HEK293 (cell line): ENCODE results near the gene STUM.

Experiments used
- GFI1B ChIP-seq: fragments of 450-650 bp; formaldehyde crosslinking; IDR thresholded peaks from 2 replicates; pipeline ENCODE4 v1.5.1; 2016; ENCODE audit warnings: missing biosample characterization, missing genetic modification characterization
- GLI4 ChIP-seq: fragments of 450-650 bp; formaldehyde crosslinking; IDR thresholded peaks from 2 replicates; pipeline ENCODE4 v1.5.1; 2016; ENCODE audit warnings: missing biosample characterization, missing genetic modification characterization
- KLF1 ChIP-seq: fragments of 450-650 bp; formaldehyde crosslinking; IDR thresholded peaks from 2 replicates; pipeline ENCODE4 v1.5.1; 2016; ENCODE audit warnings: missing biosample characterization, missing genetic modification characterization
- SCRT2 ChIP-seq: fragments of 450-650 bp; formaldehyde crosslinking; IDR thresholded peaks from 2 replicates; pipeline ENCODE4 v1.5.1; 2016; ENCODE audit warnings: missing biosample characterization, missing genetic modification characterization
- ZBTB1 ChIP-seq: fragments of 450-650 bp; formaldehyde crosslinking; IDR thresholded peaks from 2 replicates; pipeline ENCODE4 v1.5.1; 2016; ENCODE audit warnings: missing biosample characterization, missing genetic modification characterization
- ZNF10 ChIP-seq: fragments of 450-650 bp; formaldehyde crosslinking; IDR thresholded peaks from 2 replicates; pipeline ENCODE4 v1.5.1; 2017; ENCODE audit warnings: missing biosample characterization, missing genetic modification characterization
- ZNF121 ChIP-seq: fragments of 450-650 bp; formaldehyde crosslinking; IDR thresholded peaks from 2 replicates; pipeline ENCODE4 v1.5.1; 2016; ENCODE audit warnings: missing biosample characterization, missing genetic modification characterization
- ZNF211 ChIP-seq: fragments of 450-650 bp; formaldehyde crosslinking; IDR thresholded peaks from 2 replicates; pipeline ENCODE4 v1.5.1; 2016; ENCODE audit warnings: low read depth, missing biosample characterization, missing genetic modification characterization
- ZNF248 ChIP-seq: fragments of 450-650 bp; formaldehyde crosslinking; IDR thresholded peaks from 2 replicates; pipeline ENCODE4 v1.5.1; 2017; ENCODE audit warnings: missing biosample characterization, missing genetic modification characterization
- ZNF266 ChIP-seq: fragments of 450-650 bp; formaldehyde crosslinking; IDR thresholded peaks from 2 replicates; pipeline ENCODE4 v1.5.1; 2016; ENCODE audit warnings: missing biosample characterization, missing genetic modification characterization, low read depth
- ZNF302 ChIP-seq: fragments of 450-650 bp; formaldehyde crosslinking; IDR thresholded peaks from 2 replicates; pipeline ENCODE4 v1.5.1; 2016; ENCODE audit warnings: missing biosample characterization, missing genetic modification characterization, low read depth
- ZNF335 ChIP-seq: fragments of 450-650 bp; formaldehyde crosslinking; conservative IDR thresholded peaks from 2 replicates; pipeline ENCODE4 v1.5.1; 2016; ENCODE audit warnings: missing biosample characterization, missing genetic modification characterization
- ZNF341 ChIP-seq: fragments of 450-650 bp; formaldehyde crosslinking; IDR thresholded peaks from 2 replicates; pipeline ENCODE4; 2016; ENCODE audit warnings: low read depth, missing biosample characterization, missing genetic modification characterization
- ZNF416 ChIP-seq: fragments of 450-650 bp; formaldehyde crosslinking; IDR thresholded peaks from 2 replicates; pipeline ENCODE4 v1.5.1; 2016; ENCODE audit warnings: missing biosample characterization, missing genetic modification characterization
- ZNF426 ChIP-seq: fragments of 450-650 bp; formaldehyde crosslinking; IDR thresholded peaks from 2 replicates; pipeline ENCODE4 v1.5.1; 2017; ENCODE audit warnings: missing biosample characterization, missing genetic modification characterization, mild to moderate bottlenecking, inconsistent platforms, moderate library complexity
- ZNF510 ChIP-seq: fragments of 450-650 bp; formaldehyde crosslinking; IDR thresholded peaks from 2 replicates; pipeline ENCODE4 v1.5.1; 2018; ENCODE audit warnings: mild to moderate bottlenecking, missing genetic modification characterization, missing biosample characterization; ENCODE audit not compliant: insufficient replicate concordance
- ZNF521 ChIP-seq: fragments of 450-650 bp; formaldehyde crosslinking; IDR thresholded peaks from 2 replicates; pipeline ENCODE4 v1.5.1; 2017; ENCODE audit warnings: missing biosample characterization, mild to moderate bottlenecking, missing genetic modification characterization
- ZNF549 ChIP-seq: fragments of 450-650 bp; IDR thresholded peaks from 2 replicates; pipeline ENCODE4 v1.5.1; 2018; ENCODE audit warnings: missing biosample characterization, missing genetic modification characterization, mild to moderate bottlenecking, inconsistent platforms, moderate library complexity
- ZNF585B ChIP-seq: fragments of 450-650 bp; formaldehyde crosslinking; IDR thresholded peaks from 2 replicates; pipeline ENCODE4 v1.5.1; 2016; ENCODE audit warnings: missing biosample characterization, missing genetic modification characterization
- ZNF624 ChIP-seq: fragments of 450-650 bp; formaldehyde crosslinking; IDR thresholded peaks from 2 replicates; pipeline ENCODE4 v1.5.1; 2017; ENCODE audit warnings: missing biosample characterization, missing genetic modification characterization
- ZNF654 ChIP-seq: fragments of 450-650 bp; formaldehyde crosslinking; IDR thresholded peaks from 2 replicates; pipeline ENCODE4 v1.5.1; 2016; ENCODE audit warnings: low read depth, missing biosample characterization, missing genetic modification characterization
- ZNF785 ChIP-seq: fragments of 450-650 bp; formaldehyde crosslinking; IDR thresholded peaks from 2 replicates; pipeline ENCODE4 v1.5.1; 2016; ENCODE audit warnings: missing biosample characterization, missing genetic modification characterization
- ZXDB ChIP-seq: fragments of 450-650 bp; formaldehyde crosslinking; IDR thresholded peaks from 2 replicates; pipeline ENCODE4 v1.5.1; 2016; ENCODE audit warnings: missing biosample characterization, missing genetic modification characterization
- TF ChIP-seq, protein P1 (sequence below): fragments of 450-650 bp; formaldehyde crosslinking; IDR thresholded peaks from 2 replicates; pipeline ENCODE4 v1.5.1; 2017; ENCODE audit warnings: missing biosample characterization, missing genetic modification characterization
- TF ChIP-seq, protein P2 (sequence below): fragments of 450-650 bp; formaldehyde crosslinking; IDR thresholded peaks from 2 replicates; pipeline ENCODE4 v1.5.1; 2017; ENCODE audit warnings: missing biosample characterization, missing genetic modification characterization
- TF ChIP-seq, protein P3 (sequence below): fragments of 450-650 bp; formaldehyde crosslinking; IDR thresholded peaks from 2 replicates; pipeline ENCODE4 v1.5.1; 2017; ENCODE audit warnings: missing biosample characterization, missing genetic modification characterization
- TF ChIP-seq, protein P4 (sequence below): fragments of 450-650 bp; formaldehyde crosslinking; IDR thresholded peaks from 2 replicates; pipeline ENCODE4 v1.5.1; 2016; ENCODE audit warnings: missing biosample characterization, missing genetic modification characterization
- TF ChIP-seq, protein P5 (sequence below): fragments of 450-650 bp; formaldehyde crosslinking; IDR thresholded peaks from 2 replicates; pipeline ENCODE4 v1.5.1; 2016; ENCODE audit warnings: missing biosample characterization, missing genetic modification characterization, borderline replicate concordance
- TF ChIP-seq, protein P6 (sequence below): fragments of 450-650 bp; formaldehyde crosslinking; IDR thresholded peaks from 2 replicates; pipeline ENCODE4 v1.5.1; 2016; ENCODE audit warnings: missing biosample characterization, missing genetic modification characterization
- TF ChIP-seq, protein P7 (sequence below): fragments of 450-650 bp; formaldehyde crosslinking; IDR thresholded peaks from 2 replicates; pipeline ENCODE4 v1.5.1; 2016; ENCODE audit warnings: missing biosample characterization, missing genetic modification characterization

Gene STUM

DNA sequence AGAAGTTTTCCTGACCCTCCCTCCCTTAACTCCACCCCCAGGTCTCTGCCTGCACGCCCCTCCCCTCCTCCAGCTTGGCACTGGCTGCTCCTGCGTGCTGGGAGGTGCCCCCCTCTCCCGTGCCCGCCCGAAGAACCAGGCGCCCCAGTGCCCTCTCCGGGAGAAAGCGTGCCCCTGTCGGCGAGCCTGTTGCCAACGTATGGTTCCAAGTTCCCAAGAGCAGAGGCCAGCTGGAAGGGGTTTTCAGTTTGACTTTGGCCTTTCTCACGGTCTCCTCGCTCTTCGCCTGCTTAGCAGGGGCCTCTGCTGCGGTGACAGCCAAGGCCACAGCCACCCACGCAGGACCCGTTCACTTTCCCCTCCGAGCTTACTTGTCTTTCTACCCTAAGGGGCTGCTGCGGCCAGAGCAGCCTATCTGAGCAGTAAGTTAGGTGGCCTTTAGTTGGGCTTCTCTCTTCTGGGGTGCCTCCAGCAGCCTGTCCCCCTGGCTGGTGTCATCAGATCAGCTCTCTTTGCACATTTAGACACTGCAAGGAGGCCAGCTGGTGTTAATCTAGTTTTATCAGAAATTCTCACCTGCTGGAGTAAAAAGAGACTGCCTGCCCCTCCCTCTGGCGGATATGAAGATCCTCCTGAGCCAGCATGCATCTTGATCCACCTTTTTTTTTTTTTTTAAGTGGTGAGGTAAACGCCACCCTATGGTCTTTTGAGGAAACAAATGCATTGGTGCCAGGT lies 1.5 kb downstream of the STUM start (continued):
- TF ChIP-seq, protein P1, sequence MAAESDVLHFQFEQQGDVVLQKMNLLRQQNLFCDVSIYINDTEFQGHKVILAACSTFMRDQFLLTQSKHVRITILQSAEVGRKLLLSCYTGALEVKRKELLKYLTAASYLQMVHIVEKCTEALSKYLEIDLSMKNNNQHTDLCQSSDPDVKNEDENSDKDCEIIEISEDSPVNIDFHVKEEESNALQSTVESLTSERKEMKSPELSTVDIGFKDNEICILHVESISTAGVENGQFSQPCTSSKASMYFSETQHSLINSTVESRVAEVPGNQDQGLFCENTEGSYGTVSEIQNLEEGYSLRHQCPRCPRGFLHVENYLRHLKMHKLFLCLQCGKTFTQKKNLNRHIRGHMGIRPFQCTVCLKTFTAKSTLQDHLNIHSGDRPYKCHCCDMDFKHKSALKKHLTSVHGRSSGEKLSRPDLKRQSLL (tag by site-specific recombination), result no peak
- TF ChIP-seq ZNF10 (tag by site-specific recombination), result peak; percentile 96
- TF ChIP-seq SCRT2 (tag by site-specific recombination), result peak; percentile 63
- no peak for TF ChIP-seq GFI1B (tag by site-specific recombination)
- TF ChIP-seq, protein P2, sequence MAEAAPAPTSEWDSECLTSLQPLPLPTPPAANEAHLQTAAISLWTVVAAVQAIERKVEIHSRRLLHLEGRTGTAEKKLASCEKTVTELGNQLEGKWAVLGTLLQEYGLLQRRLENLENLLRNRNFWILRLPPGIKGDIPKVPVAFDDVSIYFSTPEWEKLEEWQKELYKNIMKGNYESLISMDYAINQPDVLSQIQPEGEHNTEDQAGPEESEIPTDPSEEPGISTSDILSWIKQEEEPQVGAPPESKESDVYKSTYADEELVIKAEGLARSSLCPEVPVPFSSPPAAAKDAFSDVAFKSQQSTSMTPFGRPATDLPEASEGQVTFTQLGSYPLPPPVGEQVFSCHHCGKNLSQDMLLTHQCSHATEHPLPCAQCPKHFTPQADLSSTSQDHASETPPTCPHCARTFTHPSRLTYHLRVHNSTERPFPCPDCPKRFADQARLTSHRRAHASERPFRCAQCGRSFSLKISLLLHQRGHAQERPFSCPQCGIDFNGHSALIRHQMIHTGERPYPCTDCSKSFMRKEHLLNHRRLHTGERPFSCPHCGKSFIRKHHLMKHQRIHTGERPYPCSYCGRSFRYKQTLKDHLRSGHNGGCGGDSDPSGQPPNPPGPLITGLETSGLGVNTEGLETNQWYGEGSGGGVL (tag by site-specific recombination), result peak; percentile 63
- TF ChIP-seq, protein P3, sequence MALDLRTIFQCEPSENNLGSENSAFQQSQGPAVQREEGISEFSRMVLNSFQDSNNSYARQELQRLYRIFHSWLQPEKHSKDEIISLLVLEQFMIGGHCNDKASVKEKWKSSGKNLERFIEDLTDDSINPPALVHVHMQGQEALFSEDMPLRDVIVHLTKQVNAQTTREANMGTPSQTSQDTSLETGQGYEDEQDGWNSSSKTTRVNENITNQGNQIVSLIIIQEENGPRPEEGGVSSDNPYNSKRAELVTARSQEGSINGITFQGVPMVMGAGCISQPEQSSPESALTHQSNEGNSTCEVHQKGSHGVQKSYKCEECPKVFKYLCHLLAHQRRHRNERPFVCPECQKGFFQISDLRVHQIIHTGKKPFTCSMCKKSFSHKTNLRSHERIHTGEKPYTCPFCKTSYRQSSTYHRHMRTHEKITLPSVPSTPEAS, result no peak; the same call in 1 of the 2 replicates
- TF ChIP-seq ZBTB1 (tag by site-specific recombination), result no peak
- TF ChIP-seq KLF1, result peak; percentile 57; the same call in 1 of the 2 replicates
- TF ChIP-seq ZNF624, result no peak
- TF ChIP-seq ZNF335, result peak; percentile 82
- no peak for TF ChIP-seq ZNF654
- TF ChIP-seq, protein P4, sequence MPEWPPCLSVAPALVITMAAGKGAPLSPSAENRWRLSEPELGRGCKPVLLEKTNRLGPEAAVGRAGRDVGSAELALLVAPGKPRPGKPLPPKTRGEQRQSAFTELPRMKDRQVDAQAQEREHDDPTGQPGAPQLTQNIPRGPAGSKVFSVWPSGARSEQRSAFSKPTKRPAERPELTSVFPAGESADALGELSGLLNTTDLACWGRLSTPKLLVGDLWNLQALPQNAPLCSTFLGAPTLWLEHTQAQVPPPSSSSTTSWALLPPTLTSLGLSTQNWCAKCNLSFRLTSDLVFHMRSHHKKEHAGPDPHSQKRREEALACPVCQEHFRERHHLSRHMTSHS (tag by site-specific recombination), result no peak
- no peak for TF ChIP-seq ZNF266 (tag by site-specific recombination)
- no peak for TF ChIP-seq ZNF785
- TF ChIP-seq ZNF585B (tag by site-specific recombination), result no peak
- no peak for TF ChIP-seq ZNF549 (tag by site-specific recombination)
- TF ChIP-seq ZNF341 (tag by site-specific recombination), result peak; percentile 85
- TF ChIP-seq ZNF302 (tag by site-specific recombination), result no peak
- no peak for TF ChIP-seq ZNF121 (tag by site-specific recombination)
- TF ChIP-seq ZNF521 (tag by site-specific recombination), result no peak
- no peak for TF ChIP-seq GLI4 (tag by site-specific recombination)
- TF ChIP-seq, protein P5, sequence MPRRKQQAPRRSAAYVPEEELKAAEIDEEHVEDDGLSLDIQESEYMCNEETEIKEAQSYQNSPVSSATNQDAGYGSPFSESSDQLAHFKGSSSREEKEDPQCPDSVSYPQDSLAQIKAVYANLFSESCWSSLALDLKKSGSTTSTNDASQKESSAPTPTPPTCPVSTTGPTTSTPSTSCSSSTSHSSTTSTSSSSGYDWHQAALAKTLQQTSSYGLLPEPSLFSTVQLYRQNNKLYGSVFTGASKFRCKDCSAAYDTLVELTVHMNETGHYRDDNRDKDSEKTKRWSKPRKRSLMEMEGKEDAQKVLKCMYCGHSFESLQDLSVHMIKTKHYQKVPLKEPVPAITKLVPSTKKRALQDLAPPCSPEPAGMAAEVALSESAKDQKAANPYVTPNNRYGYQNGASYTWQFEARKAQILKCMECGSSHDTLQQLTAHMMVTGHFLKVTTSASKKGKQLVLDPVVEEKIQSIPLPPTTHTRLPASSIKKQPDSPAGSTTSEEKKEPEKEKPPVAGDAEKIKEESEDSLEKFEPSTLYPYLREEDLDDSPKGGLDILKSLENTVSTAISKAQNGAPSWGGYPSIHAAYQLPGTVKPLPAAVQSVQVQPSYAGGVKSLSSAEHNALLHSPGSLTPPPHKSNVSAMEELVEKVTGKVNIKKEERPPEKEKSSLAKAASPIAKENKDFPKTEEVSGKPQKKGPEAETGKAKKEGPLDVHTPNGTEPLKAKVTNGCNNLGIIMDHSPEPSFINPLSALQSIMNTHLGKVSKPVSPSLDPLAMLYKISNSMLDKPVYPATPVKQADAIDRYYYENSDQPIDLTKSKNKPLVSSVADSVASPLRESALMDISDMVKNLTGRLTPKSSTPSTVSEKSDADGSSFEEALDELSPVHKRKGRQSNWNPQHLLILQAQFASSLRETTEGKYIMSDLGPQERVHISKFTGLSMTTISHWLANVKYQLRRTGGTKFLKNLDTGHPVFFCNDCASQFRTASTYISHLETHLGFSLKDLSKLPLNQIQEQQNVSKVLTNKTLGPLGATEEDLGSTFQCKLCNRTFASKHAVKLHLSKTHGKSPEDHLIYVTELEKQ, result no peak
- TF ChIP-seq, protein P6, sequence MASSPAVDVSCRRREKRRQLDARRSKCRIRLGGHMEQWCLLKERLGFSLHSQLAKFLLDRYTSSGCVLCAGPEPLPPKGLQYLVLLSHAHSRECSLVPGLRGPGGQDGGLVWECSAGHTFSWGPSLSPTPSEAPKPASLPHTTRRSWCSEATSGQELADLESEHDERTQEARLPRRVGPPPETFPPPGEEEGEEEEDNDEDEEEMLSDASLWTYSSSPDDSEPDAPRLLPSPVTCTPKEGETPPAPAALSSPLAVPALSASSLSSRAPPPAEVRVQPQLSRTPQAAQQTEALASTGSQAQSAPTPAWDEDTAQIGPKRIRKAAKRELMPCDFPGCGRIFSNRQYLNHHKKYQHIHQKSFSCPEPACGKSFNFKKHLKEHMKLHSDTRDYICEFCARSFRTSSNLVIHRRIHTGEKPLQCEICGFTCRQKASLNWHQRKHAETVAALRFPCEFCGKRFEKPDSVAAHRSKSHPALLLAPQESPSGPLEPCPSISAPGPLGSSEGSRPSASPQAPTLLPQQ (tag by site-specific recombination), result no peak
- TF ChIP-seq ZNF426, result no peak
- no peak for TF ChIP-seq ZNF416 (tag by site-specific recombination)
- TF ChIP-seq ZNF211, result no peak
- TF ChIP-seq ZXDB (tag by site-specific recombination), result 0 out of 2 replicates have a peak, but pooled peaks have one; percentile 12
- TF ChIP-seq ZNF510 (tag by site-specific recombination), result no peak
- TF ChIP-seq ZNF248 (tag by site-specific recombination), result no peak
- TF ChIP-seq, protein P7, sequence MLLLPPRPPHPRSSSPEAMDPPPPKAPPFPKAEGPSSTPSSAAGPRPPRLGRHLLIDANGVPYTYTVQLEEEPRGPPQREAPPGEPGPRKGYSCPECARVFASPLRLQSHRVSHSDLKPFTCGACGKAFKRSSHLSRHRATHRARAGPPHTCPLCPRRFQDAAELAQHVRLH, result no peak
